ENCODE results near the gene TRPC3.

DNA sequence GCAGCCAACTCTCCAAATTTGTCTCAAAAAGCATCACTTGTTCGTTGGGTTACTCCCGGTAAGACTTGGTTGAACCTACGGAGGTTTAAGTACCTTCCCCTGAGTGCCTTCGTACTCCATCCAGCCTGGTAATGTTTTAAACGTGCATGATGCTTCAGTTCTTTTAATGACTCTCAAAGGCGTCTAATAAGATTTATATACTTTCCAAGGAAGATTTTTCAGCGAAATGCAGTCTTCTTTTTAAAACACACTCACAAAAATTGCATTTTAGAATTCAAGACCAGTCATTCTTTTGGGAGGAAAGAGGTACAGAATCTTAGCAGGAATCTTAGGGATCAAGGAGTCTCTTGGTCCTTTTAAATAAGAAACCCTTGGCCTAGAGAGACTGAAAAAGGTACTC, 430 bp upstream of the TRPC3 start:
- TF ChIP-seq, protein P1, sequence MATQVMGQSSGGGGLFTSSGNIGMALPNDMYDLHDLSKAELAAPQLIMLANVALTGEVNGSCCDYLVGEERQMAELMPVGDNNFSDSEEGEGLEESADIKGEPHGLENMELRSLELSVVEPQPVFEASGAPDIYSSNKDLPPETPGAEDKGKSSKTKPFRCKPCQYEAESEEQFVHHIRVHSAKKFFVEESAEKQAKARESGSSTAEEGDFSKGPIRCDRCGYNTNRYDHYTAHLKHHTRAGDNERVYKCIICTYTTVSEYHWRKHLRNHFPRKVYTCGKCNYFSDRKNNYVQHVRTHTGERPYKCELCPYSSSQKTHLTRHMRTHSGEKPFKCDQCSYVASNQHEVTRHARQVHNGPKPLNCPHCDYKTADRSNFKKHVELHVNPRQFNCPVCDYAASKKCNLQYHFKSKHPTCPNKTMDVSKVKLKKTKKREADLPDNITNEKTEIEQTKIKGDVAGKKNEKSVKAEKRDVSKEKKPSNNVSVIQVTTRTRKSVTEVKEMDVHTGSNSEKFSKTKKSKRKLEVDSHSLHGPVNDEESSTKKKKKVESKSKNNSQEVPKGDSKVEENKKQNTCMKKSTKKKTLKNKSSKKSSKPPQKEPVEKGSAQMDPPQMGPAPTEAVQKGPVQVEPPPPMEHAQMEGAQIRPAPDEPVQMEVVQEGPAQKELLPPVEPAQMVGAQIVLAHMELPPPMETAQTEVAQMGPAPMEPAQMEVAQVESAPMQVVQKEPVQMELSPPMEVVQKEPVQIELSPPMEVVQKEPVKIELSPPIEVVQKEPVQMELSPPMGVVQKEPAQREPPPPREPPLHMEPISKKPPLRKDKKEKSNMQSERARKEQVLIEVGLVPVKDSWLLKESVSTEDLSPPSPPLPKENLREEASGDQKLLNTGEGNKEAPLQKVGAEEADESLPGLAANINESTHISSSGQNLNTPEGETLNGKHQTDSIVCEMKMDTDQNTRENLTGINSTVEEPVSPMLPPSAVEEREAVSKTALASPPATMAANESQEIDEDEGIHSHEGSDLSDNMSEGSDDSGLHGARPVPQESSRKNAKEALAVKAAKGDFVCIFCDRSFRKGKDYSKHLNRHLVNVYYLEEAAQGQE (IDR thresholded peaks at IDR 0.05; ENCODE audit: insufficient replicate concordance, low read depth) = no peak
- TF ChIP-seq POLR2AphosphoS5 (IDR thresholded peaks at IDR 0.05; ENCODE audit: low read depth) = no peak

Data from HL-60 (cell line).